Stimulated activated CD8-positive, alpha-beta memory T cell treated with anti-CD3 and anti-CD28 coated beads, Interleukin-15, amount 100 ng/mL, for 1 hour (primary cell): ENCODE data around the gene IL18RAP.

Experiments
- DNase-seq: peaks from one replicate; pipeline ENCODE4 v3.0.0-alpha.2; 2020; ENCODE audit warnings: low read depth

IL18RAP gene

DNA sequence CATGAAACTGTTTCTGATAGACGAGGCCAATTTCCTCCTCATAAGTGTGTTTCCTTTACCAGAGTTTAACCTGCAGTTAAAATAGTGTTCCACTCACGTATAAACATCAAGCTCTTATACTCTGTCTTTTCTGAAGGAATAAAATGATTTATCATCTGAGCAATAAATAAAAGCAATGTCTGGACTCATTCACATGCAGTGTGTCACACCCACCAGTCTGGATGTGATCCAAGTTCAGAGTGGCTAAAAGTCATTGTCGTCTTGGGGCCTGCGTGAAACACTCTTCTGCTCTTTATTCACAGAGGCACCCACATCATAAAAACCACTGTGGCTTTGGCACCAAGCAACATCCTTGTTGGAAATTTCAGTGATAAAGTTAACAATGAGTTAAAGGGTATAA, 30.5 kb downstream of the IL18RAP start:
- no peak for DNase-seq

DNA sequence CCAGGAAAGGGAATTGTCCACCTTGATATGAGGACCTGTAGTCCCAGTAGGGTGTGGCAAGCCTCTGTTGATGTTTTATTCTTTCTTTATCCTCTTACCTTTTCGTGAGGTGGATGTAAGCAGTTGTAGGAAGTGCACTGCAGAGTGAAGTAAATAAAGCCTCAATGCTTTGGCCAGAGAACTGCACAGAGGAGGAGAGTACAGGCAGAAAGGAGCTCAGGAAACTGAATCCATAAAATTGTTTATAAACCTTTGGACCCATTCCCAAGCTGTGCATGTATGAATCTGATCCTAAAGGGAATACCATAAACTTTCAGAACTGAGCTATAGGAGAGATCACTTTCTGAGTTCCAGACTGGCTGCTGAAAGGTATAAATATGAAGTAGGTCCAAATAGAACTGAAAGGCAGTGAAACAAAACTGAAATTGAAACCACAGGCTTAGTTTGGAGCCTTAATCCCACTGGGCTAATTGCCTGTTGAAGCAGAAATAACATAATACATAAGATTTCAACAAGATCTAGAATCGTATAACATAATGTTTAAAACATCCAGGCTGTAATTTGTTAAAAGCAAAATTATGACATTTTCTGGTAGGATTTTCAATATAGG, 32.2 kb downstream of the IL18RAP start:
- DNase-seq: no peak

DNA sequence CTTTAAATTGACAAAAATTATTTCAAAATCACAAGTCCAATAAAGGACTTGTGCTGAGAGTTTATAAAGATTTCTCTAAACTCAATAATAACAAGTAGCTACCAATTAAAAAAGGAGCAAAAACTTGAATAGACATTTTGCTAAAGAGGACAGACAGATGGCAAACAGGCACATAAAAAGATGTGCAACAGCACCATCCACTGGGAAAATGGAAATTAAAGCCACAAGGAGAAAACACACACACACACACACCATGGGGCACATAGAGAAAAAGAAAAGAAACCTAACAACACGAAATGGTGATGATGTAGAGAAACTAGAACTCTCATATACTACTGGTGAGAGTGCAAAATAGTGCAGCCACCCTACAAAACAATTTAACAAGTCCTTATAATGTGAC, 37.5 kb downstream of the IL18RAP start:
- no peak for DNase-seq

DNA sequence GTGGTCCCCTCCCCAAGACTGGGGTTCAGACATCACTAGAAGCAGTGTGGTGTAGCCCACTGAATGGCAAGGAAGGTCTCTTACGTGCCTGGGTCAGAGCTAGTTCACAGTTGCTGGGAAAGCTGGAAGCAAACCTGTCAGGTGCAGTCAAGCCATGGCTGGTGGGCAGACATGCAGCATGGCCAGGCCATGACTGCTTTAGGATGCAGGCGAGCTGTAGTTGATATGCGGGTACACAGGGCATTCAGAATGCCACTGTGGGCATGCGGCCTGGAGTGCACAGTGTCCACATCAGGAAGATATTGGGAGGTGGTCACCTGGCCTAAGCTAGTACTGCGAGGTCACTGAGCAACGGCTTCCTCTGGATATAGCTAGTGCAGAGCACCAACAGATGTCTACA, 38.2 kb downstream of the IL18RAP start:
- DNase-seq: no peak

DNA sequence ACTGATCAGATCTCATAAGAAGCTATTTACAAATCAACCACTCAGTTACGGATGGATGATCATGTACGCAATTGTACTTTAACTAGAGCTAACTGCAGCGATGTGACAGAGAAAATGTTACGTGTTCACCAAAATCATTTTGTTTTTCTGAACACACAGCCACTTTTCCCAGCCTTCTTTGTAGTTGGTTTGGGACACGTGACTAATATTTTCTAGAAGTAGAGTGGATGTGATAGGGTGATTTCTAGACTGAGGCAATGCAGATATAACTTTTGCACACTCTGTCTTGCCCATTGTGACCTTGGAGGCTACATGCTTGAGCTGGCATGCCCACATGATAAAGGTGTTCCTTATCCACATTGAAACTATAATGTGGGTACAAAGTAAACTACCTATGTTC, 40.2 kb downstream of the IL18RAP start:
- DNase-seq: no peak

DNA sequence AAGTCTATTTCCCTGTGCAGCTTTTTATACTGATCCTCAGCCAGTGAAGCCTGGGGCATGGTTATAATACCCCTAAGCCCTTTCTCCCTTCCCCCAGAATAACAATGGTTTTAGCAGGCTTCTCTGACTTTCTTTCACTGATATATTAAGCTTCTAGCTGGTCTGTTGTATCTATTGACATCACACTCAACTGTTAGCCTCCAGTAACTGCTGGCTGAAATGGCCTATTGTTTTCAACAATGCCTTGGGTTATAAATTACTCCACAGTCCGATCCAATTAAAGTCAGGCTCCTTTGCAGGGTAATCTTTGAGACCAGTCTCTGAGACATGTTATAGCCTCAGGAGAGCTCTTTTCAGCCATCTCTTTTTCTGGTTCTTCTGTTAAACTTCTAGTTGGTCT, 47.2 kb downstream of the IL18RAP start:
- DNase-seq: no peak

DNA sequence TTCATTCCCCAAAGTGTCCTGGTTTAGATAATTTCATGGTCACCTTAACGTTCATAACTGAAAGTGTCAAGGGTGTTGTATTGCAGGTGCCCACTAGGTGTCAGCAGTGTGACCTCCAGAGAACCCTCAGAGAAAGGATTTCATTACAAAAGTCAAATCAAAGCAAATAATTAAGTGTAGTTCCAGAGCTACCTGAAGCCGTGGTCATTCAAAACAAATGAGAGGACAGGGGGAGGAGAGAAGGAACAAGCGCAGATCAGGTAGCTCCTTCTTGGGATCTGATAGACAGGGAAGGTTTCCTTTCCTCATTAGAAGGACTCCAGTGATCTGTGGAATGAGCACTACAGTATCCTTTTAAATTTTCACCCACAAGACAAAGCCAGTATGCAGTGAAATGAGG, 50.1 kb downstream of the IL18RAP start, which contains the start of gene SLC9A4:
TSS of gene SLC9A4 (plus strand) at position 207 of the 400 bp plus-strand sequence. CDS start 534 bp downstream, outside the sequence.
- DNase-seq: peak; percentile 32

DNA sequence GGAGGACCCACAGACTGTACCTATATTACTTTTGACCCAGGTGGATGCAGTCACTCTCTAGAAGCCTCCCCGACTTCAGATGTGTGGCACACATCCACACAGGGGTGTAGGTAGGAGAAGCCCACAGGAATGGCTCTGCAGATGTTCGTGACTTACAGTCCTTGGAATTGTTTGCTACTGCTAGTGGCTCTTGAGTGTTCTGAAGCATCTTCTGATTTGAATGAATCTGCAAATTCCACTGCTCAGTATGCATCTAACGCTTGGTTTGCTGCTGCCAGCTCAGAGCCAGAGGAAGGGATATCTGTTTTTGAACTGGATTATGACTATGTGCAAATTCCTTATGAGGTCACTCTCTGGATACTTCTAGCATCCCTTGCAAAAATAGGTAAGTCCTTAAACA, 50.7 kb downstream of the IL18RAP start:
- DNase-seq: no peak

DNA sequence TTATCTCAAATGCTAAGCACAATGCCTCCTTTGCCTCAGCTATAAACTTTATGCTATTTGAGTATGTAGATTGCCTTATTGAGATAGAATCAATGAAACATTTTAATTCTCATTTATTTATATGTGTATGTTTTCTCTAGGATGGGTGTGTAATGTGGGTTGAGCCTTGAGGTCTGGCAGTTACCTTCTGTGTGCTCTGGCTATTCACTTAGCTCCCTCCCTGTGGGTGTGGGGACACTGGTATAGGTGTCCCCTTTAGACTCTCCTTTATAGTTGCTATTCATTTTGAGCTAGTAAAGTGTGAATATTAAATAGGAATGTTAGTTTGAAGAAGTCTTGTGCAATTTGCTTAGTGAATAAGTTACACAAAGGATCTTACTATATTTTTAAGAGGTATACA, 51.8 kb downstream of the IL18RAP start:
- no peak for DNase-seq

DNA sequence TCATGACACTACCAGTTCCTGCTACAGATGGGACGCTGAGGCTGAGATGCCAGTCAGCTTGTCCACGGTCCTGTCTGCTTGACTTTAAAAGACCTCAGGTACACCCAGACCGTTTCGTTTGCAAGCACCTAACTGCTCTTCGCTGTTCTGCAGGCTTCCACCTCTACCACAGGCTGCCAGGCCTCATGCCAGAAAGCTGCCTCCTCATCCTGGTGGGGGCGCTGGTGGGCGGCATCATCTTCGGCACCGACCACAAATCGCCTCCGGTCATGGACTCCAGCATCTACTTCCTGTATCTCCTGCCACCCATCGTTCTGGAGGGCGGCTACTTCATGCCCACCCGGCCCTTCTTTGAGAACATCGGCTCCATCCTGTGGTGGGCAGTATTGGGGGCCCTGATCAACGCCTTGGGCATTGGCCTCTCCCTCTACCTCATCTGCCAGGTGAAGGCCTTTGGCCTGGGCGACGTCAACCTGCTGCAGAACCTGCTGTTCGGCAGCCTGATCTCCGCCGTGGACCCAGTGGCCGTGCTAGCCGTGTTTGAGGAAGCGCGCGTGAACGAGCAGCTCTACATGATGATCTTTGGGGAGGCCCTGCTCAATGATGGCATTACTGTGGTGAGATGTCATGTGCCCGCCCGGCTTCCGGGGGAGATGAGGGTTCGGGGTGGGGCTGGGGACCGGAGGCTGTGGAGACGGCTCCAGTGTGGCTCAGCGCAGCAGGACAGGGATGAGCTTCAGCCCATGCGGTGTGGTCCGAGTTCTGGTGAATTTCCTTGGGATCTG, 55.9 kb downstream of the IL18RAP start:
- DNase-seq: no peak

DNA sequence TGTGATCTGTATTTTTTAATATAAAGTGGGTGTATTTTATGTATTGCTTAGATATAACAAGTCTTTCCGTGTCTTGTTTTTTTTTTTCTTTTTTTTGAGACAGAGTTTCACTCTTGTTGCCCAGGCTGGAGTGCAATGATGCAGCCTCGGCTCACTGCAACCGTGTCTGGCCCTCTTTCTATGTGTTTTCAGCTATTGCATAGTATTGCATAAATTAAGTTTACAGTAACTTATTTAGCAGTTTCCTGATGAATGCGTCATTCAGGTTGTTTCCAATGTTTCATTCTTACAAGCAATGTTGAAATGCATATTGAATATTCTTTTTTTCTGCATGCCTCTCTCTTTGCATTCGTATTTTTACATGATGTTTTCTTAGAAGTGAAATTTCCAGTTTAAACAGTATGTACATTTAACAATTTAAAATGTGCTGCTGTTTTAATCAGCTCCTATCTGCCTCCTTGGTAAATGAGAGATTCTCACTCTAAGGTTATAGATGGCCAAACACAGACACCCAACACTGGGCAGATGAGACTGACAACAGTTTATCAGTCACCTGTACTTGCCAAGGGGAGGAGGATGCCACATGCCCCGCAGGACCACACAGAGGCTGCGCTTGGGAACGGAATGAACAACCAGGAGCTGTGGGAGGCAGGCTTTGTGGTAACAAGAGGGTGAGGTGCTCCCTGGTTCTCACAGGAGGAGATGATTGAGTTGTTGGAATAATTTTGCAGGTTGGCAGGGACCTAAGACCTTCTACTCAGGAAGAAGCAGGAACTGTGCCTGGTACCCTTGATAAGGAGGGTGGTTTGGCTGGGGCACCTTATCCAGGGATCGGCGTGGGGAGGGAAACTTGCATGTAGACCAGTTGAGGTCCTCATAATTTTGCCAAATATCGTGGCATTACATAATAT, 57.6 kb downstream of the IL18RAP start:
- no peak for DNase-seq

DNA sequence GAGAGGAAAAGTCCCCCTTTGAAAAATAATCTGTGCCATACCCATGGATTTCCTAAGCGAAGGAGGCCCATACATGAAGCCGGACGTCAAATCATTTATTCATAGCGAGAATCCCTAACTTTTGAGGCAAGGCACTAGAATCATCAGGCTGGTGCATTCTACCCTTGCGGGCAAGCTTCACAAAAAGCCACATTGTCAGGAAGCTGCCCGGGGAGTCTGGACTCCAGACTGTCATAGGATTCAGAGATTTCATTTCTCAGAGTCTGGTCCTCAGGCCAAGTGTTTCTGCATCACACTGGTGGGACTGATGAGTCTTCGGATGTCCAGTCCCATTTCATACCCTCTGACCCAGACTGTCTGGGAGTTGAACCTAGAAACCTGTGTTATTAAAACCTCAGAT, 59.0 kb downstream of the IL18RAP start:
- DNase-seq: no peak

DNA sequence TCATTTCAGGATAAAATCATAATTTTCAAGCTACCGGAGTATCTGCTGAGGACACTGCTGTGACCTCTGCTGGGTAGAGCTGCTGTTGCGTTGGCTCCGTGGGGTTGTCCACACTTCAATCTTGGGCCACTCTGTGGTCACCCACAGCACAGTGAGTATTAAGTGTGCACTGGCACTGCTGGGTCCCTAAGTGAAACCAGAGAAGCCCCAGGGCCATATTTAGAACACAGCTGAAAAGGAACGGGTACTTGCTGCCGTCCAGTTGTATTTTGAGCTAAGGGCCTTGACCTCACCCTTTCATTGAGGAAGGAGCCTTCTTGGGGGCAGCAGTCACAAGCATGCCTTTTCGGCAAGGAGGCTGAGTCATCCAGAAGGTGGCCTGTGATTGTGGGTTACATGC, 60.1 kb downstream of the IL18RAP start:
- DNase-seq: no peak

DNA sequence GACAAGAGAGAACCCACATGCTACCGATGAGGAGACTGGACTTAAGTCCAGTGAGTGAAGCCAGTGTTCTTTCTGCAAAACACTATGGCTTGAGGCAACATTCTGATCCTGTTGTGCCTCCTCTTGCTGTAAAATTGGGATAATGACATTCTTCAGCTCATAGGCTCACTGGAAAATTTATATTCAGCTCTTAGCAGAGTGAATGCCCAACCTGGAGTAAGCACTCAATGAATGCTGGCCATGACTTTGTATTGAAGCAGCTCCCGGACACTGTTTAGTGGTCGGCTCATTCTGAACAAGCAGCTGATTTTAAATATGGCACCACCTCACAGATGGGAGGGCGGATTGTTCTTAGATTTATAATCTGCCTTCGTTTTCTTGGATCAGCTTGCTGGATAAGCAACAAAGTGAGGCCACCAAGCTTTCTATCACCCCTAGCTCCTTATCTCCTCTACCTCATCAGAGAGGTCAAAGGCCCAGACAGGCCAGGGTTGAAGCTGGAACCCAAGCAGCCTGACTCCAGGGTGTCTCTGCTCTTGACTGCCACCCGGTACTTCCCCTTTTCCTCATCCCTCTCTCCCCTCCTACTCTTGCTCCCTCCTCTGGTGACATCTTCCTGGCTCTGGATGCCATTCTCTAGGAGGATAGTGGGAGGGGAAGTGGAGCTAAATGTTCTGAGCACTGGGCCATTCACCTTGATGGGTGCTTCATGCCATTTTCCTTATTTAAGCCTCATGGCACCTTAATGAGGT, 61.5 kb downstream of the IL18RAP start:
- DNase-seq: no peak

DNA sequence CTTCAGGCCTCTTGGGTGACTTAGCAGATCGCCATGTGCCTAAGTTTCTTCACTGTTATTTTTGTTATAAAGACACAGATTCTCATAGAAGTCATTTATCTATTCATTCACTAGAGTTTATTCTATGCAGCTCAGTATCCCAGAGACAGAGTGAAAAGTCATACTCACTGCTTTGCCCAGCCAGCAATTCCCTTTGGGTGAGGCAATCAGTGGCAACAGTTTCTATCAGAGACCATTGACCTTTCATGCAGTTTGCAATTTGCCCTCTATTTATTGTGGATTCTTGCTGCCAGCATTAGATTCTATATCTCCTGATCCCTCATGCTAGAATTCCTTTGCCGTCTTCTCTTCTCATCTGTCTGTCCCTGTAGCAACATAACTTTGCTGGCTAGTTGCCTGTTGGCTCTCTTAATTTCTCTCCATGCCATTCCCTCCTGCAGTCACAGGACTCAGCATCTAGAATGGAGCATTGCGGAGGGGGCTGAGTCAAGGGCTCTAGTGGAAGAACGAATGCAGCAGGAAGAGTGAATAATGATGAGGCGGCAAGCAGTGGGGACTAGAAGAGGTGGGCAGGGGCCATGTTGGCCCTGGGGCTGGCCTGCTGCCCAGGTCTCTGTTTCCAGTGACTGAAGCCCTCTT, 62.3 kb downstream of the IL18RAP start:
- DNase-seq: no peak

DNA sequence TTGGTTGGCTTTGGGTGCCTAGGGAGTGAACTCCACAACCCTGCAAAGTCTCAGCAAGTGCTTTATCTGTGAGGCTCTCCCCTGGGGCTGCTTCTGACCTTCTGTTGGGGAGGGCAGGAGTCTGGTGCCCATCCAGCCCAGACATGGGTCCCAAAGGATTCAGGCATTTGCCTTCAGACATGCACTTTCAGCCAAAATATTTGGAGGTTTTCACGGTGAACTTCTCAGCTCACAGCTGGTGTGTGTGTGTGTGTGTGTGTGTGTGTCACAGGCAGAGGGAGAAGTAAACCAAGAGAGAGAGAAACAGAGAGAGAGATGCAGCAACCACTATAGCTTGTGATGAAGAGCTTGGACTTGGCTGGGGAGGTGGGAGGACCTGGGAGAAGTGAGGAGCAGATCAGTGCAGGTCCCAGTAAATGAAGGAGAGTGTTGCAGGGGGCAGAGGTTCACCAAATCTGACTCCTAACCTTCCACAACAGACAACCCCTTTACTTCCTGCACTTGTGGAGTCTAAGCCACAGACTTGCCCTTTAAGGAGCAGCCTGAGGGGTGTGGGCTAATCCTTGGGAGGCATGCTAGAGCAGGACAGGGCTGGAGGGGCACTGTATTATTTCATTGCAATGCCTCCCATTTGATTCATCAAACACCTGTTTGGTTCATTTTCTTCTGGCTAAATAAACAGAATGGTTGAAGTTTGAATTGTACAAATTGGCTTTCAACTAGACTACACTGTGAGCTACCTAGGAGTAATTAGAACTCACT, 64.2 kb downstream of the IL18RAP start:
- DNase-seq: no peak

DNA sequence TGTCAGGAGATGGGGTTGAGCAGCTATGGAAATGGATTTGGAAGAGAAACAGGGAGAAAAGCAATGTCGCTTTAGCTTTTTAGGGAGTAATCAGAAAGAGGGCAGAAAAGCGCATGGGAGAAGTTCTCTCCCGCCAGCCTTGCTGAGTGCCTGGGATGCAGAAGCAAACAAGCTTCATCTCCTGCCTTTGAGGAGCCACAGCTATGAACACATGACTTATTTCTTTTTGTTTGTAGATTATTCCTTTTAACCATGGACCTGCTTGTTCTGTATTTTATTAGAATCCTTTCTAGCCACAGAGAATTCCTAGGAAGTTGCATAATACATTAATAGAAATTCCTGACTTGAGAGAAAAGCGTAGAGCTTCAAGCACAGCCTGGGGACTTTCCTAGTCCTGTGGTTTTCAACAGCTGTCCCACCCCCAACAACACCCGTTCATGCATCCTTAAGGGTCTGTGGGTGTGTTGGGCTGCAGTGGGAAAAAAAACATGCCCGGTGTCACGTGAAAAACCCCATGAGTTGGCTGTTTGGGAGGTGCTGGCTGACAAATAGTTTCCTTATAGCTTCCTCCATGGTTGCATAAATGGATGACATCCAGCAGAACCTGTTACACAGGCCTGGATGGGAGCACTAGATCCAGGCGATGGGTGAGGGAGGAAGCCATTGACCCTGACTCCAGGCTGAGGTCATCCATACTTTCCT, 65.0 kb downstream of the IL18RAP start:
- DNase-seq: no peak

DNA sequence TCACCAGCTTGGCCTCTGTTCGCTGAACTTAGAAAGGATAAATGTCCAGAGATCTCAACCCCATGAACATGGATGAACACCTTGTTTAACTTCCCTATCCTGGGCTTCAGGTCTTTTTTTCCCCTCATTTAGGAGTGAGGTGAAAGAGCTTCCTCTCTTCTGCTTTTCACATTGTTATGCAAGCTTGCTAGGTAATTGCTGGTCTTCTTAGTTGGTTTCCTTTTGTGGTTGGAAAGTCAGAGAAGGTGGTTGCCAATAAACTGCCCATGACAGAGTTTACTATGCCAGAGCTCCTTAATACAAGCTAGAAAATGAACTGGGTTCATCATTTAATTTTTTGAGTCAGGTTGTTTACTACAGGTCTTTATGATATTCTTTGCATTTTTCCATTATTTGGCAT, 66.7 kb downstream of the IL18RAP start:
- DNase-seq: no peak

DNA sequence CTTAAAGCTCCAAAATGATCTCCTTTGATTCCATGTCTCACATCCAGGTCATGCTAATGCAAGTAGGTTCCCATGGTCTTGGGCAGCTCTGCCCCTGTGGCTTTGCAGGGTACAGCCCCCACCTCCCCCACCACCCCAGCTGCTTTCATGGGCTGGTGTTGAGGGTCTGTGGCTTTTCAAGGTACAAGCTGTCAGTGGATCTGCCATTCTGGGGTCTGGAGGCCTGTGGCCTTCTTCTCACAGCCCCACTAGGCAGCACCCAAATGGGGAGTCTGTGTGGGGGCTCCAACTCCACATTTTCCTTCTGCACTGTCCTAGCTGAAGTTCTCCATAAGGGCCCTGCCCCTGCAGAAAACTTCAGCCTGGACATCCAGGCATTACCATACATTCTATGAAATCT, 69.0 kb downstream of the IL18RAP start:
- no peak for DNase-seq

DNA sequence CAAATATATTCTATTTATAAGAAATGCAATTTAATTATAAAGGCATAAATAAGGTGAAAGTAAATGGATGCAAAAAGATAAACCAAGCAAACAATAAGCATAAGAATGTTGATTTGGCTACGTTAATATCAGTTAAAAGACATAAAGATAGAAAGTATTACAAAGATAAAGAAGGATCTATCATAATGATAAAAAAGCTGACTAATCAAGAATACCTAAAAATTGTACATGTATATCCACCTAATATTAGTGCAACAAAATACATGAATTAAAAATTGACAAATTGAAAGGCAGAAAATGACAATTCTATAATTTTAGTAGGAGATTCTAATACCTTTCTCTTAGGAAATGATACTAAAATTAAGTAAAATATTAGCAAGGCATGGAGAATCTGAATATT, 71.6 kb downstream of the IL18RAP start:
- DNase-seq: no peak
